HepG2 (cell line): ENCODE results near the gene NRSN2. TPM values are rescaled to one million over a fixed set of nuclear protein-coding genes. Genes with fewer than 3 reads are reported as not detected.

ENCODE experiments used
- CTCF ChIP-seq: sonication (generic); formaldehyde crosslinking; IDR thresholded peaks from 2 replicates; pipeline ENCODE4 v1.5.0; 2020; ENCODE audit warnings: mild to moderate bottlenecking, missing genetic modification reagents, moderate library complexity
- HNRNPUL1 ChIP-seq: fragments of 200-400 bp; formaldehyde crosslinking; IDR thresholded peaks from 2 replicates; pipeline ENCODE4 v1.6.1; 2017; ENCODE audit warnings: low read depth, mild to moderate bottlenecking, low read length, moderate library complexity
- LCORL ChIP-seq, 2 experiments: fragments of 450-650 bp in 1 of 2; sonication (generic) in 1 of 2; formaldehyde crosslinking in 1 of 2; IDR thresholded peaks; 2 replicates each; pipeline versions ENCODE4 v1.5.0 to v1.6.1; 2017 to 2020; ENCODE audit warnings: antibody characterized with exemption in 1 of 2, missing genetic modification reagents in 1 of 2
- MAF1 ChIP-seq: sonication (generic); formaldehyde crosslinking; IDR thresholded peaks from 2 replicates; pipeline ENCODE4 v1.5.0; 2020; ENCODE audit warnings: missing genetic modification reagents, borderline replicate concordance
- MBNL3 ChIP-seq: fragments of 250-450 bp; sonication (Bioruptor Pico); conservative IDR thresholded peaks from 2 replicates; pipeline ENCODE4 v1.8.0; 2022; ENCODE audit warnings: mild to moderate bottlenecking, inconsistent platforms
- PAF1 ChIP-seq: IDR thresholded peaks from 2 replicates; pipeline ENCODE4 v1.6.1; 2016; ENCODE audit warnings: missing genetic modification reagents, missing compliant biosample characterization
- PREB ChIP-seq: sonication (generic); formaldehyde crosslinking; IDR thresholded peaks from 2 replicates; pipeline ENCODE4 v1.4.0; 2020; ENCODE audit warnings: missing genetic modification reagents
- SIX4 ChIP-seq: sonication (generic); formaldehyde crosslinking; IDR thresholded peaks from 2 replicates; pipeline ENCODE4 v1.4.0; 2020; ENCODE audit warnings: missing genetic modification reagents
- SSRP1 ChIP-seq: IDR thresholded peaks from 2 replicates; pipeline ENCODE4 v1.6.1; 2016; ENCODE audit warnings: control low read depth
- ZNF383 ChIP-seq: sonication (generic); formaldehyde crosslinking; IDR thresholded peaks from 2 replicates; pipeline ENCODE4 v1.4.0; 2020; ENCODE audit warnings: missing genetic modification reagents, mild to moderate bottlenecking, borderline replicate concordance
- ZNF562 ChIP-seq: sonication (generic); formaldehyde crosslinking; IDR thresholded peaks from 2 replicates; pipeline ENCODE4 v1.8.0; 2022; ENCODE audit warnings: missing genetic modification reagents, borderline replicate concordance
- polyA plus RNA-seq, 8 experiments: library from polyadenylated mRNA; depleted of rRNA in 3 of 8; stranded (reverse) in 7 of 8; unstranded in 1 of 8; fragments of >200 nt; fragmentation: Illumina TruSeq in 4 of 8; extraction: Trizol in 4 of 8; gene quantifications; 2 replicates each; pipeline versions ENCODE4 v1.2.1 to v1.2.3, GENCODE V29; 2011 to 2016; ENCODE audit warnings: low read depth in 4 of 8, missing spikeins in 1 of 8, mixed read lengths in 1 of 8; ENCODE audit not compliant: insufficient read depth in 1 of 8
- total RNA-seq, 5 experiments: library from RNA; depleted of rRNA; stranded (reverse); fragments of >200 nt; fragmentation: Illumina TruSeq; extraction: Trizol; gene quantifications; 2 replicates each; pipeline ENCODE4 v1.2.3, GENCODE V29; 2016; ENCODE audit warnings: low read depth in 1 of 5
- TF ChIP-seq, protein P1 (sequence below): sonication (generic); formaldehyde crosslinking; IDR thresholded peaks from 2 replicates; pipeline ENCODE4 v1.5.0; 2020; ENCODE audit warnings: mild to moderate bottlenecking, missing genetic modification reagents
- TF ChIP-seq, protein P2 (sequence below): sonication (generic); formaldehyde crosslinking; IDR thresholded peaks from 2 replicates; pipeline ENCODE4 v1.4.0; 2020; ENCODE audit warnings: missing genetic modification reagents, mild to moderate bottlenecking, borderline replicate concordance
- TF ChIP-seq, protein P3 (sequence below): sonication (generic); formaldehyde crosslinking; IDR thresholded peaks from 2 replicates; pipeline ENCODE4 v1.5.0; 2020; ENCODE audit warnings: mild to moderate bottlenecking, missing genetic modification reagents
- TF ChIP-seq, protein P4 (sequence below): sonication (generic); formaldehyde crosslinking; IDR thresholded peaks from 2 replicates; pipeline ENCODE4 v1.8.1; 2022; ENCODE audit warnings: mild to moderate bottlenecking, missing genetic modification reagents
- TF ChIP-seq, protein P5 (sequence below): sonication (generic); formaldehyde crosslinking; IDR thresholded peaks from 2 replicates; pipeline ENCODE4 v1.9.0; 2021; ENCODE audit warnings: missing genetic modification reagents, borderline replicate concordance

The NRSN2 gene
- total and polyA plus RNA-seq, 2 of the 13 experiments (the other 11 are each of a cell fraction or from before 2014, with no cell fraction given) = 32.3 to 49.4 TPM

- TF ChIP-seq, protein P1, sequence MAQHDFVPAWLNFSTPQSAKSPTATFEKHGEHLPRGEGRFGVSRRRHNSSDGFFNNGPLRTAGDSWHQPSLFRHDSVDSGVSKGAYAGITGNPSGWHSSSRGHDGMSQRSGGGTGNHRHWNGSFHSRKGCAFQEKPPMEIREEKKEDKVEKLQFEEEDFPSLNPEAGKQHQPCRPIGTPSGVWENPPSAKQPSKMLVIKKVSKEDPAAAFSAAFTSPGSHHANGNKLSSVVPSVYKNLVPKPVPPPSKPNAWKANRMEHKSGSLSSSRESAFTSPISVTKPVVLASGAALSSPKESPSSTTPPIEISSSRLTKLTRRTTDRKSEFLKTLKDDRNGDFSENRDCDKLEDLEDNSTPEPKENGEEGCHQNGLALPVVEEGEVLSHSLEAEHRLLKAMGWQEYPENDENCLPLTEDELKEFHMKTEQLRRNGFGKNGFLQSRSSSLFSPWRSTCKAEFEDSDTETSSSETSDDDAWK (CRISPR knock-in tag) = no peak
- TF ChIP-seq CTCF (CRISPR knock-in tag) (peak; percentile 62), HNRNPUL1 (no peak), PAF1 (CRISPR knock-in tag) (no peak), PREB (CRISPR knock-in tag) (0 out of 2 replicates have a peak, but pooled peaks have one; percentile 24), ZNF562 (CRISPR knock-in tag) (no peak), MBNL3 (CRISPR knock-in tag) (no peak), ZNF383 (CRISPR knock-in tag) (0 out of 2 replicates have a peak, but pooled peaks have one; percentile 65), SSRP1 (CRISPR knock-in tag) (peak; percentile 97), LCORL (IDR thresholded peaks at IDR 0.05) (no peak), LCORL (CRISPR knock-in tag; IDR thresholded peaks at IDR 0.05) (peak; percentile 87), MAF1 (0 out of 2 replicates have a peak, but pooled peaks have one; percentile 21), SIX4 (CRISPR knock-in tag) (no peak; the same call in 1 of the 2 replicates)
- TF ChIP-seq, protein P2, sequence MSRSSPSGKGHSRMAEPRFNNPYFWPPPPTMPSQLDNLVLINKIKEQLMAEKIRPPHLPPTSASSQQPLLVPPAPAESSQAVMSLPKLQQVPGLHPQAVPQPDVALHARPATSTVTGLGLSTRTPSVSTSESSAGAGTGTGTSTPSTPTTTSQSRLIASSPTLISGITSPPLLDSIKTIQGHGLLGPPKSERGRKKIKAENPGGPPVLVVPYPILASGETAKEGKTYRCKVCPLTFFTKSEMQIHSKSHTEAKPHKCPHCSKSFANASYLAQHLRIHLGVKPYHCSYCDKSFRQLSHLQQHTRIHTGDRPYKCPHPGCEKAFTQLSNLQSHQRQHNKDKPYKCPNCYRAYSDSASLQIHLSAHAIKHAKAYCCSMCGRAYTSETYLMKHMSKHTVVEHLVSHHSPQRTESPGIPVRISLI (CRISPR knock-in tag) = peak; percentile 98
- TF ChIP-seq, protein P3, sequence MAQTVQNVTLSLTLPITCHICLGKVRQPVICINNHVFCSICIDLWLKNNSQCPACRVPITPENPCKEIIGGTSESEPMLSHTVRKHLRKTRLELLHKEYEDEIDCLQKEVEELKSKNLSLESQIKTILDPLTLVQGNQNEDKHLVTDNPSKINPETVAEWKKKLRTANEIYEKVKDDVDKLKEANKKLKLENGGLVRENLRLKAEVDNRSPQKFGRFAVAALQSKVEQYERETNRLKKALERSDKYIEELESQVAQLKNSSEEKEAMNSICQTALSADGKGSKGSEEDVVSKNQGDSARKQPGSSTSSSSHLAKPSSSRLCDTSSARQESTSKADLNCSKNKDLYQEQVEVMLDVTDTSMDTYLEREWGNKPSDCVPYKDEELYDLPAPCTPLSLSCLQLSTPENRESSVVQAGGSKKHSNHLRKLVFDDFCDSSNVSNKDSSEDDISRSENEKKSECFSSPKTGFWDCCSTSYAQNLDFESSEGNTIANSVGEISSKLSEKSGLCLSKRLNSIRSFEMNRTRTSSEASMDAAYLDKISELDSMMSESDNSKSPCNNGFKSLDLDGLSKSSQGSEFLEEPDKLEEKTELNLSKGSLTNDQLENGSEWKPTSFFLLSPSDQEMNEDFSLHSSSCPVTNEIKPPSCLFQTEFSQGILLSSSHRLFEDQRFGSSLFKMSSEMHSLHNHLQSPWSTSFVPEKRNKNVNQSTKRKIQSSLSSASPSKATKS = peak; percentile 90; the same call in 1 of the 2 replicates
- TF ChIP-seq, protein P4, sequence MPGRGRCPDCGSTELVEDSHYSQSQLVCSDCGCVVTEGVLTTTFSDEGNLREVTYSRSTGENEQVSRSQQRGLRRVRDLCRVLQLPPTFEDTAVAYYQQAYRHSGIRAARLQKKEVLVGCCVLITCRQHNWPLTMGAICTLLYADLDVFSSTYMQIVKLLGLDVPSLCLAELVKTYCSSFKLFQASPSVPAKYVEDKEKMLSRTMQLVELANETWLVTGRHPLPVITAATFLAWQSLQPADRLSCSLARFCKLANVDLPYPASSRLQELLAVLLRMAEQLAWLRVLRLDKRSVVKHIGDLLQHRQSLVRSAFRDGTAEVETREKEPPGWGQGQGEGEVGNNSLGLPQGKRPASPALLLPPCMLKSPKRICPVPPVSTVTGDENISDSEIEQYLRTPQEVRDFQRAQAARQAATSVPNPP (CRISPR knock-in tag) = no peak
- TF ChIP-seq, protein P5, sequence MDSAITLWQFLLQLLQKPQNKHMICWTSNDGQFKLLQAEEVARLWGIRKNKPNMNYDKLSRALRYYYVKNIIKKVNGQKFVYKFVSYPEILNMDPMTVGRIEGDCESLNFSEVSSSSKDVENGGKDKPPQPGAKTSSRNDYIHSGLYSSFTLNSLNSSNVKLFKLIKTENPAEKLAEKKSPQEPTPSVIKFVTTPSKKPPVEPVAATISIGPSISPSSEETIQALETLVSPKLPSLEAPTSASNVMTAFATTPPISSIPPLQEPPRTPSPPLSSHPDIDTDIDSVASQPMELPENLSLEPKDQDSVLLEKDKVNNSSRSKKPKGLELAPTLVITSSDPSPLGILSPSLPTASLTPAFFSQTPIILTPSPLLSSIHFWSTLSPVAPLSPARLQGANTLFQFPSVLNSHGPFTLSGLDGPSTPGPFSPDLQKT = no peak
Observed at GRCh38 chr20:380763-381580, 34.1 kb downstream of the NRSN2 start (continued).
